Testis (tissue), 3 donors: ENCODE measurements around the gene PPP1R14D. TPM values are rescaled to one million over a fixed set of nuclear protein-coding genes. Genes with fewer than 3 reads are reported as not detected.
A peak's percentile ranks its signal among the peaks of the same experiment; 100 is the strongest.

Experiments used
- DNase-seq: peaks from one replicate; pipeline ENCODE4 v3.0.0-alpha.2; 2019
- H3K27ac ChIP-seq, 2 donors: fragments of 200-600 bp; sonication (generic); one replicate each; pipeline ENCODE4 v1.5.1; 2019
- H3K27me3 ChIP-seq: fragments of 200-600 bp; sonication (generic); one replicate; pipeline ENCODE4 v1.5.1; 2019
- H3K36me3 ChIP-seq: fragments of 200-600 bp; sonication (generic); one replicate; pipeline ENCODE4 v1.5.1; 2017; ENCODE audit warnings: low read depth; ENCODE audit errors: missing control alignments
- H3K4me1 ChIP-seq: fragments of 200-600 bp; sonication (generic); one replicate; pipeline ENCODE4 v1.5.1; 2019
- H3K4me3 ChIP-seq, 2 donors: fragments of 200-600 bp; sonication (generic); one replicate each; pipeline ENCODE4 v1.5.1; 2017 to 2019
- H3K9me3 ChIP-seq: fragments of 200-600 bp; sonication (generic); one replicate; pipeline ENCODE4 v1.5.1; 2017
- POLR2A ChIP-seq: fragments of 450-650 bp; IDR thresholded peaks from one replicate; pipeline ENCODE4 v1.6.1; 2017; ENCODE audit warnings: antibody characterized with exemption, mild to moderate bottlenecking, moderate library complexity
- WGBS, 2 donors: methylation state at CpG; one replicate each; pipeline ENCODE4 v1.1.5; 2018; 5-methylcytosine and 5-hydroxymethylcytosine counted together
- intact Hi-C: fragments of 100-400 bp; cut with DNase I; formaldehyde crosslinking; loops from one replicate; pipeline ENCODE4 v1.15.1; 2023; ENCODE audit warnings: low total_unique reads
- polyA plus RNA-seq: library from polyadenylated mRNA; stranded (reverse); fragments of 350-450 nt; fragmentation: Illumina TruSeq; extraction: RNeasy Lipid Tissue Mini Kit (QIAGEN cat#74804); gene quantifications from one replicate; pipeline ENCODE4 v1.2.3, GENCODE V29; 2014; ENCODE audit warnings: low read depth, low replicate concordance; ENCODE audit not compliant: insufficient read depth
- total RNA-seq, 2 donors: library from RNA; depleted of rRNA; stranded (reverse); fragments of >200 nt; gene quantifications; one replicate each; pipeline ENCODE4 v1.2.3, GENCODE V29; 2016
- TF ChIP-seq, protein P1 (sequence below), 3 experiments: fragments of 450-650 bp in 2 of 3; fragments of 200-600 bp in 1 of 3; sonication (generic) in 1 of 3; IDR thresholded peaks; one replicate each; pipeline ENCODE4 v1.5.1; 2016 to 2019; ENCODE audit warnings: antibody characterized with exemption in 3 of 3, mild to moderate bottlenecking in 2 of 3, moderate library complexity in 1 of 3

PPP1R14D gene
- total and polyA plus RNA-seq, 3 donors from 2014 or later = 0.43 to 0.55 TPM; not detected in 1

GRCh38 chr15:40769274-40770146, 59.0 kb downstream of the PPP1R14D start, which contains the start of gene C15orf62:
TSS of gene C15orf62 (plus strand) at chr15:40769980. CDS start at chr15:40770496, 516 bp downstream.
- Histone ChIP-seq H3K27me3 (no peaks in the 10 kb centered on the region), H3K36me3 (no peaks in the 10 kb centered on the region), H3K9me3 (no peaks in the 10 kb centered on the region), H3K4me1 (peaks cover 18% of the 10 kb centered on the region), H3K4me3 (no peak within 1 kb of the TSS), H3K27ac (no peak within 1 kb of the TSS)
- intact Hi-C loops = no loop called here
- DNase-seq = no peak
- TF ChIP-seq, protein P1, sequence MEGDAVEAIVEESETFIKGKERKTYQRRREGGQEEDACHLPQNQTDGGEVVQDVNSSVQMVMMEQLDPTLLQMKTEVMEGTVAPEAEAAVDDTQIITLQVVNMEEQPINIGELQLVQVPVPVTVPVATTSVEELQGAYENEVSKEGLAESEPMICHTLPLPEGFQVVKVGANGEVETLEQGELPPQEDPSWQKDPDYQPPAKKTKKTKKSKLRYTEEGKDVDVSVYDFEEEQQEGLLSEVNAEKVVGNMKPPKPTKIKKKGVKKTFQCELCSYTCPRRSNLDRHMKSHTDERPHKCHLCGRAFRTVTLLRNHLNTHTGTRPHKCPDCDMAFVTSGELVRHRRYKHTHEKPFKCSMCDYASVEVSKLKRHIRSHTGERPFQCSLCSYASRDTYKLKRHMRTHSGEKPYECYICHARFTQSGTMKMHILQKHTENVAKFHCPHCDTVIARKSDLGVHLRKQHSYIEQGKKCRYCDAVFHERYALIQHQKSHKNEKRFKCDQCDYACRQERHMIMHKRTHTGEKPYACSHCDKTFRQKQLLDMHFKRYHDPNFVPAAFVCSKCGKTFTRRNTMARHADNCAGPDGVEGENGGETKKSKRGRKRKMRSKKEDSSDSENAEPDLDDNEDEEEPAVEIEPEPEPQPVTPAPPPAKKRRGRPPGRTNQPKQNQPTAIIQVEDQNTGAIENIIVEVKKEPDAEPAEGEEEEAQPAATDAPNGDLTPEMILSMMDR (IDR thresholded peaks at IDR 0.05) = no peak
- no peak for TF ChIP-seq POLR2A
- 67 to 72% methylated on average over 14 to 28 of the region's 28 CpGs for WGBS, 2 donors

DNA sequence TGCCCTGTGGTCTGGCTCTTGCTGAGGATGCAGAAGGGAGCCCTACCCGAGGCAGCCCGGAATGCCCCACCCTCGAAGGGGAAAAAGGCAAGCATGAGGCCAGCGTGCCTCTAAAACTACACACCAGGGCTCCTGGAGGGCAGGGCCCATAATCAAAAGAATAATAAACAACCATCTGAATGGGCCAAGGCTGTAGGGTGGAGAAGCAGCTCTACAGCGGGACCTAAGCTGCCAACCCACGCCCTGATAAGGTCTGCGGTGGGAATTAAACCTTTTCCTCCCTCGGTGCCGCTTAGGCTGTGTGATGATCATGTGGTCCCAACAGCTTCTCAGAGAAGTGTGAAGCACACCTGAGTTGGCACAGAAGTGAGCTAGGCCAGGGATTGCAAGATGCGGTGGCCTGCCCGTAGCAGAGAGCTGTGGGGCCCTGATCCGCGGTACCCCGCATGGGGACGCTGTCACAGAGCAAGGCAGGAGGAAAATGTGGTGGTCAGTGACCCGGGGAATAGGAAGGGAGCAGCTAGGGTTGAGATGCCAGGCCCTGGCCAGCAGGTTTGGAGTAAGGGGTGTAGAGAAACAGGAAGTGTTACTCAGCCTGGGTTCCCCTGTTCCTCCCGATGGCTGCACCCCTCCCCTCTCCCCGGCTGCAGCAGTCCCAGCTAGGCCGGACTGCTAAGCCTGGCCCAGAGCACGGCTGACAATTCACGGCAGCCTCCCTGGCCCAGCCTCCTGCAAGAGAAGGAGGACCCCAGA, 59.8 kb downstream of the PPP1R14D start:
- 73 to 81% methylated on average over 17 to 21 of the region's 21 CpGs for WGBS, 2 donors
- Histone ChIP-seq H3K9me3 (no peaks in the 10 kb centered on the region), H3K27me3 (no peaks in the 10 kb centered on the region), H3K4me3 (no peak overlapping the region), H3K27ac (no peak overlapping the region), H3K4me1 (peaks cover 19% of the 10 kb centered on the region), H3K36me3 (no peaks in the 10 kb centered on the region)
- TF ChIP-seq POLR2A = no peak
- TF ChIP-seq, protein P1 (IDR thresholded peaks at IDR 0.05) = no peak
- intact Hi-C loops = no loop called here
- no peak for DNase-seq

GRCh38 chr15:40767838-40768500, 60.5 kb downstream of the PPP1R14D start:
- H3K4me1 ChIP-seq = peaks cover 19% of the 10 kb centered on the region
- H3K36me3 ChIP-seq = no peaks in the 10 kb centered on the region
- 50 to 74% methylated on average over 28 to 29 of the region's 29 CpGs for WGBS, 2 donors
- intact Hi-C loops = no loop called here
- no peaks in the 10 kb centered on the region for H3K9me3 ChIP-seq
- H3K27ac ChIP-seq = no peak overlapping the region
- no peak for TF ChIP-seq POLR2A
- TF ChIP-seq, protein P1 (IDR thresholded peaks at IDR 0.05) = no peak
- no peak overlapping the region for H3K4me3 ChIP-seq
- peak; percentile 53 for DNase-seq
- H3K27me3 ChIP-seq = no peaks in the 10 kb centered on the region

DNA sequence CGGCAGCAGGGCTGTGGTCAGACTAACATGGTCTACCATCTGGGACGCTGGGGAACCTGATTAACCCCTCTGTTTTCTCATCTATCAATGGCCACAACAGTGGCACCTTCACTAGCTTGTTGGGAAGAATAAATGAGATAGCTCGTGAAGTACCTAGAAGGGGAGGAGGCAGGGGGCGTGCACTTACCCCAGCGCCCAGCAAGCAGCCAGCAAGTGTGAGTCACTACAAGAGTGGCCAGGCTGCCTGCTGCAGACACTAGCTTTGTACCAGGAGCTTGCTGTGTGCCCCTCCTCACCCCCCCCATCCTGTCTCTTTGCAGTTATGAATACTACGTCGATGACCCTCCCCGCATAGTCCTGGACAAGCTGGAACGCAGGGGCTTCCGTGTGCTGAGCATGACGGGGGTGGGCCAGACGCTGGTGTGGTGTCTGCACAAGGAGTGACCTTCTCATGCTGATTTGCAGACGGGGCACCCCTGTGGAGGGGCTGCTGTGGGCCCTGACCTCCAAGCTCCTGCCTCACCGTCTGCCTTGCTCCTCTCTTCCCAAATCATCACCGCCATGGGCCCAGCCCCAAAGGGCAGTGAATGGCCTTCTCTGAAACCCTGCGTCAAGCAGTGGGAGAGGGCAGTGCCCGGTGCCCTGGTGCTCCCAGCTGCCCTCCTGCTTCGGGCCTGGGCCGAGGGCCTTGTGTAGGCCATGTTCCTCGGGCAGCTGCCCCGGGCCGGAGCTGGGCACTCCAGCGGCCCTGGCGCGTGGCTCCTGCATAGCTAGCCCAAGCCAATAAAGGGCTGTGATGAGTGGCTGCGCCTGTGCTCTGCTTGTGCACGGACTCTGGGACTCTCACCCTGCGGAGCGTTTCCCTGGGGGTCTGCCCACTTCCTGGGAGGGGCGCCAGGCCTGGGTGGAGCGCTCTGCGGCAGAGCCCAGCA, 61.3 kb downstream of the PPP1R14D start:
- Histone ChIP-seq H3K36me3 (no peaks in the 10 kb centered on the region), H3K4me3 (no peak overlapping the region), H3K27me3 (no peaks in the 10 kb centered on the region), H3K9me3 (no peaks in the 10 kb centered on the region), H3K27ac (no peak overlapping the region), H3K4me1 (peaks cover 19% of the 10 kb centered on the region)
- no peak for DNase-seq
- 80 to 83% methylated on average over 20 to 32 of the region's 32 CpGs for WGBS, 2 donors
- intact Hi-C loops = no loop called here
- TF ChIP-seq, protein P1 (IDR thresholded peaks at IDR 0.05) = no peak
- TF ChIP-seq POLR2A = no peak
